ACC112 (cell line): Measurements from ENCODE around the gene GUCY1A1.

ENCODE experiments used
- H2AFZ ChIP-seq: fragments of 200-600 bp; sonication (generic); one replicate; pipeline ENCODE4 v1.6.0; 2017; ENCODE audit warnings: antibody characterized with exemption, low read length; ENCODE audit not compliant: unreplicated experiment
- H3K27ac ChIP-seq: fragments of 200-600 bp; sonication (generic); 2 replicates; pipeline ENCODE4 v1.5.1; 2014; ENCODE audit warnings: low read depth, mild to moderate bottlenecking, antibody characterized with exemption, low read length, moderate library complexity
- H3K27me3 ChIP-seq: fragments of 200-600 bp; sonication (generic); 2 replicates; pipeline ENCODE4 v1.6.1; 2014; ENCODE audit warnings: mild to moderate bottlenecking, antibody characterized with exemption, low read length, moderate library complexity, mixed read lengths; ENCODE audit not compliant: insufficient read depth
- H3K36me3 ChIP-seq: fragments of 200-600 bp; sonication (generic); 2 replicates; pipeline ENCODE4 v1.6.1; 2016; ENCODE audit warnings: mild to moderate bottlenecking, antibody characterized with exemption, low read length, moderate library complexity, mixed read lengths; ENCODE audit not compliant: insufficient read depth
- H3K4me1 ChIP-seq: fragments of 200-600 bp; sonication (generic); one replicate; pipeline ENCODE4 v1.6.1; 2016; ENCODE audit warnings: low read length, mixed read lengths; ENCODE audit not compliant: insufficient read depth, unreplicated experiment, control insufficient read depth
- H3K4me3 ChIP-seq: fragments of 200-600 bp; sonication (generic); 2 replicates; pipeline ENCODE4 v1.5.1; 2014; ENCODE audit warnings: mild to moderate bottlenecking, low read depth, low read length
- H3K79me2 ChIP-seq: fragments of 200-600 bp; sonication (generic); one replicate; pipeline ENCODE4 v1.6.0; 2016; ENCODE audit warnings: low read length; ENCODE audit not compliant: control insufficient read depth, unreplicated experiment, insufficient read depth

GUCY1A1 gene

GRCh38 chr4:155706147-155706546 lies 39.5 kb downstream of the GUCY1A1 start:
- Histone ChIP-seq H3K4me3 (no peak overlapping the region), H2AFZ (no peak overlapping the region), H3K79me2 (no peaks in the 10 kb centered on the region), H3K36me3 (no peaks in the 10 kb centered on the region), H3K27me3 (0 out of 2 replicates have a peak, but pooled peaks cover 5% of the 10 kb centered on the region), H3K27ac (no peak overlapping the region), H3K4me1 (no peaks in the 10 kb centered on the region)

- H3K4me3 ChIP-seq: no peak overlapping the region
- no peaks in the 10 kb centered on the region for H3K79me2 ChIP-seq
- no peak overlapping the region for H2AFZ ChIP-seq
- 0 out of 2 replicates have a peak, but pooled peaks cover 6% of the 10 kb centered on the region for H3K27me3 ChIP-seq
- no peaks in the 10 kb centered on the region for H3K36me3 ChIP-seq
- no peaks in the 10 kb centered on the region for H3K4me1 ChIP-seq
- H3K27ac ChIP-seq: no peak overlapping the region
Observed at GRCh38 chr4:155707251-155707650, 40.6 kb downstream of the GUCY1A1 start.

- H3K4me1 ChIP-seq: no peaks in the 10 kb centered on the region
- no peaks in the 10 kb centered on the region for H3K36me3 ChIP-seq
- no peaks in the 10 kb centered on the region for H3K79me2 ChIP-seq
- H2AFZ ChIP-seq: no peak overlapping the region
- H3K27ac ChIP-seq: no peak overlapping the region
- no peak overlapping the region for H3K4me3 ChIP-seq
- 0 out of 2 replicates have a peak, but pooled peaks cover 6% of the 10 kb centered on the region for H3K27me3 ChIP-seq
Observed at GRCh38 chr4:155708782-155709181, 42.1 kb downstream of the GUCY1A1 start.

- Histone ChIP-seq H3K4me1 (no peaks in the 10 kb centered on the region), H3K36me3 (no peaks in the 10 kb centered on the region), H3K4me3 (no peak overlapping the region), H2AFZ (no peak overlapping the region), H3K79me2 (no peaks in the 10 kb centered on the region), H3K27ac (no peak overlapping the region), H3K27me3 (0 out of 2 replicates have a peak, but pooled peaks cover 6% of the 10 kb centered on the region)
Observed at GRCh38 chr4:155709918-155710317, 43.3 kb downstream of the GUCY1A1 start.

DNA sequence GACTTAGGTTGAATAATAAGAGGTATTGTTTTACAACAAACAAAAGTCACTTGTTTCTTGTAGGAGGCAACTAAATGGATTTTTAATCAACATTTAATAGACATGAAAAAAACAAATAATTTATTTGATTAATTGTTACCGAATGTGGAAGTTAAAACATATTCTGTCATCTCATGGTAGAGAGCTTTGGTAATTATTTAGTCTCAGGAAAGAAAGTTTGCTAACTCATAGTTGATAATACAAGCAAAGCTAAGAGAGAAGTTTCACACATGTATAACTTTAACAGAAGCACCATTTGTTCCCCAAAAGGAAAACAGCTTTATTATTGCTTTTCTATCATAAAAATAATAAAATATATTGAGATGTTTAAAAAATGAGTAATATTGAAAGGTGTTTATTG lies 44.9 kb downstream of the GUCY1A1 start:
- H3K27me3 ChIP-seq: 0 out of 2 replicates have a peak, but pooled peaks cover 6% of the 10 kb centered on the region
- no peak overlapping the region for H2AFZ ChIP-seq
- no peaks in the 10 kb centered on the region for H3K4me1 ChIP-seq
- no peak overlapping the region for H3K27ac ChIP-seq
- H3K36me3 ChIP-seq: no peaks in the 10 kb centered on the region
- H3K79me2 ChIP-seq: no peaks in the 10 kb centered on the region
- no peak overlapping the region for H3K4me3 ChIP-seq

DNA sequence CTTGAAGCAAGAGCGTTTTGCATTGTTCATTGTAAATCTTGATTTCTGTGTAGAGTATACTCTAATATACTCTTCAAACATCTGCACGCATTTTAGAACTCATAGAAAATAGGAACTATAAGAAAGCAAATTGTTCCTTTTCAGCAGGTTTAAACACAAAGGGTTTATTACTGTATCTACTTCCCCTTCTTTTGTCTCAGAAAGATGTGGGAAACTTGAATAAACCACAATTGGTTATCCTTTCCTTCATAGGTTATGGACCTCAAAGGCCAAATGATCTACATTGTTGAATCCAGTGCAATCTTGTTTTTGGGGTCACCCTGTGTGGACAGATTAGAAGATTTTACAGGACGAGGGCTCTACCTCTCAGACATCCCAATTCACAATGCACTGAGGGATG lies 46.2 kb downstream of the GUCY1A1 start:
- H3K27me3 ChIP-seq: 0 out of 2 replicates have a peak, but pooled peaks cover 6% of the 10 kb centered on the region
- H3K4me1 ChIP-seq: no peaks in the 10 kb centered on the region
- H3K4me3 ChIP-seq: no peak overlapping the region
- H3K27ac ChIP-seq: no peak overlapping the region
- no peaks in the 10 kb centered on the region for H3K36me3 ChIP-seq
- H2AFZ ChIP-seq: no peak overlapping the region
- no peaks in the 10 kb centered on the region for H3K79me2 ChIP-seq

DNA sequence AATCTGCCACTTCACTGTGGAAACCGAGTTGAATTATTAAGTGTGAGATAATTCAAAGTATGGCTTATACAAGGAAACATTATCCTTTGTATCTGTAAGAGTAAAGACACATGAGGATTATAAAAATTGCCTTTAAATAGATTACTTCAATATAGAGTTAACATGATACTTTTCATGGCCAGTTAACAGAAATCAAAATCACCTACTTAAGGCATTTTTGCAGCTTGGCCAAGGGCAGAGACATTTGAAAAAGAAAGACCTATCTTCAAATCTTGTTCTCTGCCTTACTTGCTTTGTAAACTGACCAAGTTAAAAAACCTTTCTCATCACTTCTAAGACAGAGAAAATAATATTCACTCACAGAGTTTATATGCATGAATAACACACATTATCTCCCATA lies 47.3 kb downstream of the GUCY1A1 start:
- Histone ChIP-seq H2AFZ (no peak overlapping the region), H3K4me1 (no peaks in the 10 kb centered on the region), H3K36me3 (no peaks in the 10 kb centered on the region), H3K79me2 (no peaks in the 10 kb centered on the region), H3K27ac (no peak overlapping the region), H3K4me3 (no peak overlapping the region), H3K27me3 (0 out of 2 replicates have a peak, but pooled peaks cover 6% of the 10 kb centered on the region)

DNA sequence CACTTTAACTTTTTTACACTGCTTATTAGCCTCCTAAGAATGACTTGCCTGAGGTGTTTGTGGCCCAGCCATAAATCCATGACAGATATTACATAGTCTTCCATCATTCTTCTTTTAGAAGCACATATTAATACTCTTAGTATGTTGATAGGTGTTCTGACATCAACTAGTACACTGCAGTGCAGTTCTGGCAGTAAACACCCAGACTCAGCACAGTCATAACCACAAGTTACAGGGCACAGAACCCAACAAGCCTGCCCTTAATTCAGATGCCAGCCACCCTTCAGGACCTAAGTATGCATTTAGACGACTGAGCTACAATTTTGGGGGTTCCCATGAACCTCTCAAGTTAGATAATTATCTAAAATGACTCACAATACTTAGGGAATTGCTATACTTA lies 55.7 kb downstream of the GUCY1A1 start:
- Histone ChIP-seq H3K36me3 (no peaks in the 10 kb centered on the region), H2AFZ (no peak overlapping the region), H3K27me3 (no peaks in the 10 kb centered on the region), H3K27ac (no peak overlapping the region), H3K4me1 (peaks cover 9% of the 10 kb centered on the region), H3K4me3 (no peak overlapping the region), H3K79me2 (no peaks in the 10 kb centered on the region)

DNA sequence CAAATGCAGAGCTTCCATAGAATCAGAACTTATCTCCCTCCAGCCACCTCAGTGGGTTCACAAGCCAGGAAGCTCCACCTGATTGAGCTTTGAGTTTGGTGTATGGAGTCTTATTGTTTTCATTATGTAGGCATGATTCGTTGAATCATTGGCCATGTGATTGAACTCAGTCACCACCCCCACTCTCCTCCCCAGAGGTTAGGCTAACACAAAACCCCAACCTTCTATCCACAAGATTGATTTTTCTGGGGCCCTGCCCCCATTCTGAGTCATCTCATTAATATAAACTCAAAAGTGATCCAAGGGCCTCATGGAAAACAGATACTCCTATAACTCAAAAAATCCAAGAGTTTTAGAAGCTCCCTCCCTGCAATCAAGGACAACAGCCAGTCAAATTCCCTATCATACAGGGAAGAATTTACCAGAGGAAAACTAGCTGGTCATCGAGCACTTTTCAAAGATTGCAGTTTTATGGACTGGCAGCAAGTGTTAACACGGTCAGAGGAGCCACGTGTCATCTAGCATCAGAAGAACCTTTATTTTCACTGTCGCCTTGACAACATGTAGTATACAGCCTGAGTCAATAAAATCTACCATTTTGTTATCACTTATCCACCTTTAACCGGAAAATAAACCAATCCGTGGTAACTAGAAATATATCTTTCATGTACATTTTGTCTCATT lies 56.3 kb downstream of the GUCY1A1 start:
- peaks cover 9% of the 10 kb centered on the region for H3K4me1 ChIP-seq
- no peak overlapping the region for H3K4me3 ChIP-seq
- H3K27me3 ChIP-seq: no peaks in the 10 kb centered on the region
- no peak overlapping the region for H3K27ac ChIP-seq
- H2AFZ ChIP-seq: no peak overlapping the region
- H3K36me3 ChIP-seq: no peaks in the 10 kb centered on the region
- no peaks in the 10 kb centered on the region for H3K79me2 ChIP-seq

GRCh38 chr4:155724731-155725130 lies 58.1 kb downstream of the GUCY1A1 start:
- Histone ChIP-seq H3K4me3 (no peak overlapping the region), H2AFZ (no peak overlapping the region), H3K27ac (no peak overlapping the region), H3K79me2 (no peaks in the 10 kb centered on the region), H3K4me1 (peaks cover 9% of the 10 kb centered on the region), H3K36me3 (no peaks in the 10 kb centered on the region), H3K27me3 (no peaks in the 10 kb centered on the region)

GRCh38 chr4:155734065-155734464 lies 67.4 kb downstream of the GUCY1A1 start:
- Histone ChIP-seq H3K27me3 (no peaks in the 10 kb centered on the region), H3K79me2 (no peaks in the 10 kb centered on the region), H3K27ac (no peak overlapping the region), H3K36me3 (no peaks in the 10 kb centered on the region), H2AFZ (no peak overlapping the region), H3K4me1 (peaks cover 5% of the 10 kb centered on the region), H3K4me3 (no peak overlapping the region)
